SHP77 treated with DMSO at 0.1 percent for 48 hours (cell line): ENCODE data around the gene KLRF2.

Experiments
- DNase-seq: peaks from one replicate; lab custom pipeline; 2025; lab: John Stamatoyannopoulos, UW

Gene KLRF2

GRCh38 chr12:9888665-9889273, 7.5 kb downstream of the KLRF2 start:
- no peak for DNase-seq

GRCh38 chr12:9895215-9895971, 14.1 kb downstream of the KLRF2 start:
- no peak for DNase-seq

- DNase-seq: no peak
Measured at GRCh38 chr12:9897535-9897934, 16.2 kb downstream of the KLRF2 start.

GRCh38 chr12:9899209-9899608, 17.9 kb downstream of the KLRF2 start:
- DNase-seq: no peak

- DNase-seq: no peak
Measured at GRCh38 chr12:9900930-9901329, 19.6 kb downstream of the KLRF2 start.

GRCh38 chr12:9902539-9903228, 21.4 kb downstream of the KLRF2 start:
- no peak for DNase-seq

GRCh38 chr12:9906873-9907272, 25.6 kb downstream of the KLRF2 start:
- no peak for DNase-seq

GRCh38 chr12:9907769-9908168, 26.5 kb downstream of the KLRF2 start:
- DNase-seq: no peak

GRCh38 chr12:9908350-9908749, 27.1 kb downstream of the KLRF2 start:
- no peak for DNase-seq

- DNase-seq: no peak
Measured at GRCh38 chr12:9909724-9910123, 28.4 kb downstream of the KLRF2 start.

- DNase-seq: no peak
Measured at GRCh38 chr12:9910716-9911421, 29.6 kb downstream of the KLRF2 start.

GRCh38 chr12:9911708-9912107, 30.4 kb downstream of the KLRF2 start:
- DNase-seq: no peak

- no peak for DNase-seq
Measured at GRCh38 chr12:9919443-9919842, 38.2 kb downstream of the KLRF2 start.

- no peak for DNase-seq
Measured at GRCh38 chr12:9920451-9920850, 39.2 kb downstream of the KLRF2 start.

- DNase-seq: no peak
Measured at GRCh38 chr12:9922429-9922828, 41.1 kb downstream of the KLRF2 start.

GRCh38 chr12:9925705-9926393, 44.6 kb downstream of the KLRF2 start:
- DNase-seq: no peak

- no peak for DNase-seq
Measured at GRCh38 chr12:9926876-9927275, 45.6 kb downstream of the KLRF2 start.

- no peak for DNase-seq
Measured at GRCh38 chr12:9928607-9929006, 47.3 kb downstream of the KLRF2 start.

- DNase-seq: no peak
Measured at GRCh38 chr12:9931245-9931644, 50.0 kb downstream of the KLRF2 start.

- DNase-seq: no peak
Measured at GRCh38 chr12:9932270-9932669, 51.0 kb downstream of the KLRF2 start, which contains the start of gene CLEC2A. TSS of gene CLEC2A (minus strand) at chr12:9932370. CDS start at chr12:9932329, 41 bp downstream.

- DNase-seq: no peak
Measured at GRCh38 chr12:9933958-9934357, 52.7 kb downstream of the KLRF2 start.

- DNase-seq: no peak
Measured at GRCh38 chr12:9935026-9935425, 53.7 kb downstream of the KLRF2 start.
